Smooth muscle cell (in vitro differentiated cells): ENCODE results near the gene VPS18. TPM values are rescaled to one million over a fixed set of nuclear protein-coding genes. Genes with fewer than 3 reads are reported as not detected.

ENCODE experiments used
- DNase-seq: peaks from one replicate; lab custom pipeline; 2025; ENCODE audit not compliant: unreplicated experiment; lab: John Stamatoyannopoulos, UW
- H2AFZ ChIP-seq: fragments of 200-600 bp; sonication (generic); 2 replicates; pipeline ENCODE4 v1.6.0; 2016; ENCODE audit warnings: antibody characterized with exemption, low read depth, mild to moderate bottlenecking
- H3F3A ChIP-seq: fragments of 200-600 bp; sonication (generic); 2 replicates; pipeline ENCODE4 v1.6.0; 2017; ENCODE audit warnings: antibody characterized with exemption, low read depth
- H3K27ac ChIP-seq: fragments of 200-600 bp; sonication (generic); 2 replicates; pipeline ENCODE4 v1.5.1; 2016; ENCODE audit warnings: low read depth, mild to moderate bottlenecking
- H3K27me3 ChIP-seq: fragments of 200-600 bp; sonication (generic); 2 replicates; pipeline ENCODE4 v1.6.1; 2016; ENCODE audit warnings: low read depth, mild to moderate bottlenecking
- H3K36me3 ChIP-seq: fragments of 200-600 bp; sonication (generic); 2 replicates; pipeline ENCODE4 v1.5.1; 2016; ENCODE audit warnings: low read depth
- H3K4me1 ChIP-seq: fragments of 200-600 bp; sonication (generic); 2 replicates; pipeline ENCODE4 v1.5.1; 2016; ENCODE audit warnings: low read depth
- H3K4me2 ChIP-seq: fragments of 200-600 bp; sonication (generic); 2 replicates; pipeline ENCODE4 v1.6.0; 2016; ENCODE audit warnings: mild to moderate bottlenecking
- H3K4me3 ChIP-seq: fragments of 200-600 bp; sonication (generic); 2 replicates; pipeline ENCODE4 v1.5.1; 2016; ENCODE audit warnings: mild to moderate bottlenecking
- H3K79me2 ChIP-seq: fragments of 200-600 bp; sonication (generic); 2 replicates; pipeline ENCODE4 v1.6.0; 2016; ENCODE audit warnings: low read depth, mild to moderate bottlenecking
- H3K9ac ChIP-seq: fragments of 200-600 bp; sonication (generic); 2 replicates; pipeline ENCODE4 v1.6.0; 2016; ENCODE audit warnings: low read depth
- H3K9me3 ChIP-seq: fragments of 200-600 bp; sonication (generic); replicated peaks from 2 replicates; pipeline ENCODE4 v1.5.1; 2016; ENCODE audit warnings: low read depth
- H4K20me1 ChIP-seq: fragments of 200-600 bp; sonication (generic); 2 replicates; pipeline ENCODE4 v1.6.0; 2016; ENCODE audit warnings: low read depth
- WGBS: methylation state at CpG from one replicate; pipeline ENCODE4 v1.1.7; 2016; ENCODE audit warnings: low lambda C conversion rate; 5-methylcytosine and 5-hydroxymethylcytosine counted together
- polyA plus RNA-seq: library from polyadenylated mRNA; unstranded; fragments of >200 nt; fragmentation: Nextera tagmentation; extraction: Ambion mirVana; gene quantifications from 2 replicates; pipeline ENCODE4 v1.2.1, GENCODE V29; 2016
- total RNA-seq: library from RNA; depleted of rRNA; stranded (reverse); fragments of >200 nt; gene quantifications from 2 replicates; pipeline ENCODE4 v1.2.3, GENCODE V29; 2014
- TF ChIP-seq, protein P1 (sequence below): fragments of 200-600 bp; sonication (generic); IDR thresholded peaks from 2 replicates; pipeline ENCODE4 v1.5.1; 2017; ENCODE audit warnings: borderline replicate concordance, mild to moderate bottlenecking, antibody characterized with exemption; ENCODE audit not compliant: insufficient read depth, poor library complexity, severe bottlenecking

VPS18 gene
- total and polyA plus RNA-seq, 2 experiments from 2014 or later = 14.2 to 17.2 TPM

DNA sequence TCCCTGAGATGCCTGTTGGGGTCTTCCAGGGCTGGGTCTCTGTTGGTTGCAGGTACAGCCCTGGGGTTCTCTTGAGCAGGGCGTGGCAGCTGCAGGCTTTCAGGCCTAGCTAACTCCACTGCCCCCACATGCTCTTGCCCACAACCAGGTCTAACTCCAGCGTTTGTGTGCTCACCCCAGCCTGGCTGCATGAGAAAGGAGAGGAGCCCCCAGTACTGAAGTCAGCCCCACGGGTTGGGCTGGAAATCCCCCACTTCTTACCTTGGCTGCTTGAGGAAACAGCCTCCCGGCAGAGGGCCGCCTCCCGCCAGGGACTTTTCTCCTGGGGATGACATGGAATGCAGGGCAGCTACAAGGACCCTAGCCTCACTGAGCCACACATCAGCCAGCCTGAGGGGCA, 18.2 kb downstream of the VPS18 start:
- H3K36me3 ChIP-seq = no peaks in the 10 kb centered on the region

DNA sequence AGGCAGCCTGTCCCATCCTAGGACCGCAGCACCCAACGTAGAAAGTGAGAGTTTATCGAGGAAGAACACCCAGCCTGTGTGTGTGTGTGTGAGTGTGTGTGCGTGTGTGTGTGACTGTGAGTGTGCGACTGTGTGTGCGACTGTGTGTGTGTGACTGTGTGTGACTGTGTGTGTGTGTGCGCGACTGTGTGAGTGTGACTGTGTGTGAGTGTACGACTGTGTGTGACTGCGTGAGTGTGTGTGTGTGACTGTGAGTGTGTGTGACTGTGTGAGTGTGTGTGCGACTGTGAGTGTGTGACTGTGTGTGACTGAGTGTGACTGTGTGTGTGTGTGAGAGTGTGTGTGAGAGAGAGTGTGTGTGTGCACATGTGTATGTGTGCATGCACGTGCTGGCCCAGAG, 19.8 kb downstream of the VPS18 start:
- no peak overlapping the region for H3K9ac ChIP-seq
- no peak overlapping the region for H3K27ac ChIP-seq
- WGBS = 98% methylated on average over 11 of the region's 12 CpGs
- H3K4me1 ChIP-seq = no peaks in the 10 kb centered on the region
- no peak for DNase-seq
- H3K27me3 ChIP-seq = no peaks in the 10 kb centered on the region
- H3K4me2 ChIP-seq = no peak overlapping the region
- H3K79me2 ChIP-seq = no peaks in the 10 kb centered on the region
- no peak overlapping the region for H2AFZ ChIP-seq
- no peaks in the 10 kb centered on the region for H4K20me1 ChIP-seq
- no peaks in the 10 kb centered on the region for H3K36me3 ChIP-seq
- H3F3A ChIP-seq = no peaks in the 10 kb centered on the region
- no peaks in the 10 kb centered on the region for H3K9me3 ChIP-seq
- H3K4me3 ChIP-seq = no peak overlapping the region
- TF ChIP-seq, protein P1, sequence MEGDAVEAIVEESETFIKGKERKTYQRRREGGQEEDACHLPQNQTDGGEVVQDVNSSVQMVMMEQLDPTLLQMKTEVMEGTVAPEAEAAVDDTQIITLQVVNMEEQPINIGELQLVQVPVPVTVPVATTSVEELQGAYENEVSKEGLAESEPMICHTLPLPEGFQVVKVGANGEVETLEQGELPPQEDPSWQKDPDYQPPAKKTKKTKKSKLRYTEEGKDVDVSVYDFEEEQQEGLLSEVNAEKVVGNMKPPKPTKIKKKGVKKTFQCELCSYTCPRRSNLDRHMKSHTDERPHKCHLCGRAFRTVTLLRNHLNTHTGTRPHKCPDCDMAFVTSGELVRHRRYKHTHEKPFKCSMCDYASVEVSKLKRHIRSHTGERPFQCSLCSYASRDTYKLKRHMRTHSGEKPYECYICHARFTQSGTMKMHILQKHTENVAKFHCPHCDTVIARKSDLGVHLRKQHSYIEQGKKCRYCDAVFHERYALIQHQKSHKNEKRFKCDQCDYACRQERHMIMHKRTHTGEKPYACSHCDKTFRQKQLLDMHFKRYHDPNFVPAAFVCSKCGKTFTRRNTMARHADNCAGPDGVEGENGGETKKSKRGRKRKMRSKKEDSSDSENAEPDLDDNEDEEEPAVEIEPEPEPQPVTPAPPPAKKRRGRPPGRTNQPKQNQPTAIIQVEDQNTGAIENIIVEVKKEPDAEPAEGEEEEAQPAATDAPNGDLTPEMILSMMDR = no peak

More for the DNA sequence above, 18.2 kb downstream of the VPS18 start:
- DNase-seq = no peak
- 90% methylated on average over 6 of the region's 6 CpGs for WGBS
- Histone ChIP-seq H2AFZ (no peak overlapping the region), H3F3A (no peaks in the 10 kb centered on the region), H3K9ac (no peak overlapping the region), H3K27me3 (no peaks in the 10 kb centered on the region), H3K79me2 (no peaks in the 10 kb centered on the region), H4K20me1 (no peaks in the 10 kb centered on the region), H3K4me3 (no peak overlapping the region), H3K27ac (no peak overlapping the region), H3K4me2 (no peak overlapping the region), H3K9me3 (no peaks in the 10 kb centered on the region), H3K4me1 (no peaks in the 10 kb centered on the region)
- TF ChIP-seq, protein P1 = no peak

DNA sequence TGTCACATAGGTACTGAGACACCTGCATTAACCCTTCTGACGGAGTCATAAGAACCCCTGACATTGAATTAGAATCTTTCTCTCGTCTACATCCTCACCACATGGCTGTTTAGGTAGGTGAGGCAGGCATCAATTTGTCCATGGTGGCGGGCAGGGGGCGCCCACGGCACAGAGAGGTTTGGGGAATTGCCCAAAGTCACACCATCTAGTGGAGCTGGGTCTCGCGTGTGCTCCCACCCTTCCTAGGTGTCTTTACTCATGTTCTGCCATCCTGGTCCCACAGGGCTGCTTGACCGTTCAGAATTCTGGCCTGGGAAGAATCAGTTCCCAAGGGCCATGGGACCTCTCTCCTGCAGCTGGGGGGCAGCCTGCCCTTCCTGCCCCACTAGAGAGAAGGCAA, 20.2 kb downstream of the VPS18 start:
- H3F3A ChIP-seq = no peaks in the 10 kb centered on the region
- H3K79me2 ChIP-seq = no peaks in the 10 kb centered on the region
- no peak for DNase-seq
- H3K4me2 ChIP-seq = no peak overlapping the region
- no peaks in the 10 kb centered on the region for H4K20me1 ChIP-seq
- H3K9me3 ChIP-seq = no peaks in the 10 kb centered on the region
- H3K9ac ChIP-seq = no peak overlapping the region
- H3K36me3 ChIP-seq = no peaks in the 10 kb centered on the region
- H3K27me3 ChIP-seq = no peaks in the 10 kb centered on the region
- 71% methylated on average over 8 of the region's 8 CpGs for WGBS
- no peak overlapping the region for H2AFZ ChIP-seq
- no peaks in the 10 kb centered on the region for H3K4me1 ChIP-seq
- TF ChIP-seq, protein P1 = peak; percentile 3
- no peak overlapping the region for H3K4me3 ChIP-seq
- no peak overlapping the region for H3K27ac ChIP-seq

DNA sequence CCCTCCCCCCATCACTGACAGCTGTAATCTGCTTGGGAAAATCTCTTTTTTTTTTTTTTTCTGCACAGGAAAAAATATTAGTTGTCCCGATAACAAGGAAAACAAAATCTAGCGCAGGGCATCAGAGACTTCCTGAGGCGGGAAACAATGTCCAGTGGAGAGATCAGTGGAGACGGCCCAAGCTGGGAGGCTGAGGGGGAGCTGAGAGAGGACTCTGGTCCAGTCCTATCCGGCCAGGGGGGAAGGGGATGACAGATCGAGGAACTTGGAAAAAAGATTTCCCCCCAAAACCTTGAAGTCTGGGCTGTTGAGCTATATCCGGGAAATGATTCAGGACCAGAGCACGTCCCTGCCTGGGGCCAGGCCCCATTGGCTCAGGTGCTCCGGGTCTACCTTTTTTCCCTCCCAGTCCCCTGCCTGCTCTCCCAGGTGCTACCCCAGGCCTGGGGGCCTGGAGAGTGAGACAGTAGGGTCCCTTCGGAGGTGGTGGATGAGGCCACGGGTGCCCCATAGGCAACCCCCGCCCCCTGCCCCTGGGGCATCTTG, 20.9 kb downstream of the VPS18 start:
- Histone ChIP-seq H3K79me2 (no peaks in the 10 kb centered on the region), H3F3A (no peaks in the 10 kb centered on the region), H3K9me3 (no peaks in the 10 kb centered on the region), H3K27ac (no peak overlapping the region), H2AFZ (no peak overlapping the region), H4K20me1 (no peaks in the 10 kb centered on the region), H3K4me1 (no peaks in the 10 kb centered on the region), H3K4me3 (no peak overlapping the region), H3K9ac (no peak overlapping the region), H3K27me3 (no peaks in the 10 kb centered on the region), H3K4me2 (no peak overlapping the region), H3K36me3 (no peaks in the 10 kb centered on the region)
- DNase-seq = no peak
- TF ChIP-seq, protein P1 = no peak
- 82% methylated on average over 12 of the region's 12 CpGs for WGBS
